Measurements from ENCODE around the gene SSR2. TPM values are rescaled to one million over a fixed set of nuclear protein-coding genes. Genes with fewer than 3 reads are reported as not detected.
A peak's percentile ranks its signal among the peaks of the same experiment; 100 is the strongest.

Gene SSR2
- total RNA-seq, 4 donors from 2014 or later = 97.6 to 474 (median 227) TPM

DNA sequence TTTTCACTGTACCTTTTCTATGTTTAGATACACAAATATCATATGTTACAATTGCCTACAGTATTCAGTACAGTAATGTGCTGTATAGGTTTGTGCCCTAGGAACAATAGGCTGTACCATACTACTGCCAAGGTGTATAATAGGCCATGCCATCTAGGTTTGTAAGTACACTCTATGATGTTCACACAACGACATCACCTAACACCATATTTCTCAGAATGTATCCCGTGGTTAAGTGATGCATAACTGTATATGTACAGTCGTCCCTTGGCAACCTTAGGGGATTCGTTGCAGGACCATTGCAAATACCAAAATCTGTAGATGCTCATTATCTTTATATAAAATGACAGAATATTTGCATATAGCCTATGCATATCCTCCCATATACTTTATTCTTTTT, 5.8 kb upstream of the SSR2 start:
- Histone ChIP-seq H3K9me3 (no peaks in the 10 kb centered on the region), H3K27ac (no peak overlapping the region), H3K4me1 (no peaks in the 10 kb centered on the region), H3K27me3 (no peaks in the 10 kb centered on the region), H3K4me3 (no peak overlapping the region), H3K36me3 (no peaks in the 10 kb centered on the region)
- TF ChIP-seq CTCF (IDR thresholded peaks at IDR 0.05) (no peak), POLR2A (IDR thresholded peaks at IDR 0.05) (no peak)
- intact Hi-C loops (cut with DNase I; ENCODE audit: low total_unique reads) = no loop called here
- no peak for DNase-seq

DNA sequence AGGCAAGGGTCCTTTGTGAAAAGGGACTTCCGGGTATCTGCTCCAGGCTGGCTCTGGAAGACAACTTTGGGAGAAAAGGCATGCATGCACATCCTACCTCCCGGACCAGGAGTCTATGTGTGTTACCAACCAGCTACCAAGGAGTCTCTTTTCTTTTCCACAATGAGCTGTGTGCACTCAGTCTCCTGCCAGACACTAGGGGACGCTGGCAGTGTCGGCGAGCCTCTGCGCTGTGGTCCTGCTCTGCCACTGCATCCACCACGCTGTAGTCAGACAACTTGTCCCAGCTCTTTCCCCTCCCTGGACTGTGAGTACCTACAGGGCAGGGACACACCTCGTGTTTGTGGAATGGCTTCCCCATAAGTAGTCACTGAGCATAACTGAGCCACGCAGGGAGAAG, 5.1 kb upstream of the SSR2 start:
- H3K9me3 ChIP-seq = no peaks in the 10 kb centered on the region
- H3K27me3 ChIP-seq = no peaks in the 10 kb centered on the region
- no peak overlapping the region for H3K4me3 ChIP-seq
- TF ChIP-seq POLR2A (IDR thresholded peaks at IDR 0.05) (no peak), CTCF (IDR thresholded peaks at IDR 0.05) (peak in 1 of 4 experiments; percentile 11)
- no peaks in the 10 kb centered on the region for H3K36me3 ChIP-seq
- DNase-seq = no peak
- intact Hi-C loops (cut with DNase I; ENCODE audit: low total_unique reads) = no loop called here
- H3K27ac ChIP-seq = no peak overlapping the region
- no peaks in the 10 kb centered on the region for H3K4me1 ChIP-seq

GRCh38 chr1:156024801-156025200, 4.0 kb upstream of the SSR2 start:
- Histone ChIP-seq H3K36me3 (no peaks in the 10 kb centered on the region), H3K4me1 (no peaks in the 10 kb centered on the region), H3K4me3 (no peak overlapping the region), H3K9me3 (no peaks in the 10 kb centered on the region), H3K27me3 (no peaks in the 10 kb centered on the region), H3K27ac (no peak overlapping the region)
- DNase-seq = no peak
- TF ChIP-seq POLR2A (IDR thresholded peaks at IDR 0.05) (no peak), CTCF (IDR thresholded peaks at IDR 0.05) (no peak)
- intact Hi-C loops (cut with DNase I; ENCODE audit: low total_unique reads) = no loop called here

GRCh38 chr1:156021954-156022353, 1.2 kb upstream of the SSR2 start:
- no peak for DNase-seq
- intact Hi-C loops (cut with DNase I; ENCODE audit: low total_unique reads) = no loop called here
- H3K4me1 ChIP-seq = no peaks in the 10 kb centered on the region
- H3K27me3 ChIP-seq = no peaks in the 10 kb centered on the region
- no peaks in the 10 kb centered on the region for H3K9me3 ChIP-seq
- no peak overlapping the region for H3K4me3 ChIP-seq
- H3K36me3 ChIP-seq = no peaks in the 10 kb centered on the region
- no peak for TF ChIP-seq POLR2A (IDR thresholded peaks at IDR 0.05)
- TF ChIP-seq CTCF (IDR thresholded peaks at IDR 0.05) = no peak
- H3K27ac ChIP-seq = no peak overlapping the region

DNA sequence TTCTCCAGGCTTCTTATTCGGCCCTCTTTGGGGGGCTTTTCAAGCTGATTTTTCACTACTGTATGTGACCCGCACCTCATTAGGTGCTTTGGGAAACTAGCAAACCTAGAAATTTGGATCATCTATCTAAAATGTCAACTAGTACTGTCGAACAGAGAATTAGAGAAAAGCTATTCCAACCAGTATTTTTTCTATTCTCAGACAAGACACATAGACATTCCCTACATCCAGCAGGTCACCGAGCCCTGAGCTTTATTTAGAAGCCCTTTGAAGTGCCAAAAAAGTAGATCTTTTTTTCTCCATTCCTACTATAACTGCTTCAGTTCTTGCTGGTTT, 310 bp upstream of the SSR2 start:
- intact Hi-C loops (cut with DNase I; ENCODE audit: low total_unique reads) = no loop called here
- peak overlapping the region; percentile 86 to 93 for H3K4me3 ChIP-seq
- TF ChIP-seq POLR2A (IDR thresholded peaks at IDR 0.05) = no peak
- TF ChIP-seq CTCF (IDR thresholded peaks at IDR 0.05) = no peak
- H3K27me3 ChIP-seq = no peaks in the 10 kb centered on the region
- H3K4me1 ChIP-seq = no peaks in the 10 kb centered on the region
- H3K9me3 ChIP-seq = no peaks in the 10 kb centered on the region
- H3K27ac ChIP-seq = peak overlapping the region; percentile 85 to 94
- no peaks in the 10 kb centered on the region for H3K36me3 ChIP-seq
- DNase-seq = no peak

Data from uterus (tissue), 4 donors.